ENCODE results near the gene CACNG4.

GRCh38 chr17:66988069-66988798, 23.7 kb downstream of the CACNG4 start:
- TF ChIP-seq EP300 (IDR thresholded peaks at IDR 0.05; ENCODE audit: low read depth) (no peak), POLR2AphosphoS5 (IDR thresholded peaks at IDR 0.05) (no peak), CTCF (IDR thresholded peaks at IDR 0.05) (no peak), POLR2A (IDR thresholded peaks at IDR 0.05) (no peak)
